22Rv1 (cell line): ENCODE measurements around the gene PARS2.

ENCODE experiments used
- H3K27ac ChIP-seq: fragments of 450-650 bp; 2 replicates; pipeline ENCODE4 v1.5.1; 2017
- CTCF ChIP-seq: fragments of 450-650 bp; IDR thresholded peaks from 2 replicates; pipeline ENCODE4 v1.5.1; 2017; ENCODE audit warnings: mild to moderate bottlenecking
- ZFX ChIP-seq: fragments of 450-650 bp; IDR thresholded peaks from 2 replicates; pipeline ENCODE4 v1.6.1; 2017; ENCODE audit warnings: antibody characterized with exemption, borderline replicate concordance

PARS2 gene

DNA sequence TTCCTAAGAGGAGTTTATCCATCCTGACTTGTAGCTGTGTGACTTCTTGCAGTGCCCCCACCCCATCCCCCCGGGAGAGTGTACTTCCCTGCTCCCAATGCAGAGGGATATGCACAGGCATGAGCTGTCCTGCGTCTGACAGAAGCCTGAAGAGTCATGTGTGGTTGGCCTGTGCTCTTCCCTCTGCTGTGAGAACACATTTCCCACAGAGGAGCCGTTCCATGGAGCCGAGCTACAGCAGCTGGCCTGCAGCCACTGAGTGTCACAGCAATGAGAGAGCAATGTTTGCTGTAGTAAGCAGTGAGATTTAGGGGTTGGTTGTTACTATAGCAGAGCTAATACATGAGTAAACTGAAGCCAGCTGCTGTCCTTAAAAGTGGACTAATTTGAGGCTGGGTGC, 22.0 kb downstream of the PARS2 start:
- no peak for TF ChIP-seq ZFX
- no peak for TF ChIP-seq CTCF
- H3K27ac ChIP-seq = no peak overlapping the region

DNA sequence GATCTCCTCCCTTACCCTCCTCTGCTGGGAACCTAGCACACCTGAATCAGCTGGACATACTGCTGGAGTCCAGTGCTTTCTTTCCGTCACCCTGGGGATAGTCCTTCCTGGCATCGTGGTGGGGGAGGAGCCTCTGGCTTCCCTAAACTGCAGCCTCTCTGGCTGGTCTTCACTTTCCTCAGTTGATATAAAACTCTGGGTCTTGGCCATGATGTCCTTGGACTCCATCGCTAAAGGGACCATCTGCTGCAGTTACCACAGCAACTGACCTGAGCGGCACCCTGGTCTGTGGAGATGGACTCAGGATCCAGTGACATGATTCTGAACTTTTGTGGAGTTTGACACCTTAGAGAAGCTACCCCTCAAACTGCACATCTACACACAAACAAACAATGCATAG, 22.8 kb downstream of the PARS2 start:
- no peak for TF ChIP-seq ZFX
- no peak for TF ChIP-seq CTCF
- no peak overlapping the region for H3K27ac ChIP-seq

DNA sequence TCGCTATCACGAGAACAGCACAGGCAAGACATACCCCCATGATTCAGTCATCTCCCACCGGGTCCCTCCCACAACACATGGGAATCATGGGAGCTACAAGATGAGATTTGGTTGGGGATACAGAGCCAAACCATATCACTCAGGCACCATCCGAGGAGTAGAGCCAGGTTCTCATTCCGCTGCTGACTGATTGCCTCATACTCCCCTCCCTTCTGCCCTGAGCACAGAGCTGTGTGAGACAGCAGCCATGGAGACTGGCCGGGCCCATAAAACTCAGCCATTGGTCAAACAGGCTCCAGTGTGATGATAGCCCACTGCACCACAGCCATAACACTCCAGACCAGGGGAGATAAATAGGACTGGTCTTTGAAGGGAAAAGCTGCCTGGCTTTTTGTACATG, 26.1 kb downstream of the PARS2 start:
- TF ChIP-seq CTCF (no peak), ZFX (no peak)
- no peak overlapping the region for H3K27ac ChIP-seq

GRCh38 chr1:54736685-54737084, 27.6 kb downstream of the PARS2 start:
- H3K27ac ChIP-seq = no peak overlapping the region
- no peak for TF ChIP-seq CTCF
- no peak for TF ChIP-seq ZFX

DNA sequence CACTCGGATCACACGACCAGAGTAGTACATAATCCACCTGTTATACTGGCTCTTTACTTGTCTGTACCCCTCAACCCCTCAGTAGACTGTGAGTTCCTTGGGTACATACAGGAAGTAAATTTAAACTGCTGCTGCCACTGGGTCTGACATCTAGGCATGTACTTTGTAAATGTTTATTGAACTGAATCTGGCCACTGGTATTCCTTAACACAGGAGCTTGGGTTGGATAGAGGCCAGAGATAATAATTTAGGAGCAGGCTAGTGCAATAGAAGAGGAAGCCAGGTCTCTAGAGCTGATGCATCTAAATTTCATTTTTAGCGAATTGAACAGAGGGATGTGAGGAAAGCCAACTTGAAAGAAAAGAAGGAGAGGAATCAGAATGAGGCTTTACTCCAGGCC, 36.3 kb downstream of the PARS2 start:
- H3K27ac ChIP-seq = no peak overlapping the region
- TF ChIP-seq ZFX (no peak), CTCF (no peak)

DNA sequence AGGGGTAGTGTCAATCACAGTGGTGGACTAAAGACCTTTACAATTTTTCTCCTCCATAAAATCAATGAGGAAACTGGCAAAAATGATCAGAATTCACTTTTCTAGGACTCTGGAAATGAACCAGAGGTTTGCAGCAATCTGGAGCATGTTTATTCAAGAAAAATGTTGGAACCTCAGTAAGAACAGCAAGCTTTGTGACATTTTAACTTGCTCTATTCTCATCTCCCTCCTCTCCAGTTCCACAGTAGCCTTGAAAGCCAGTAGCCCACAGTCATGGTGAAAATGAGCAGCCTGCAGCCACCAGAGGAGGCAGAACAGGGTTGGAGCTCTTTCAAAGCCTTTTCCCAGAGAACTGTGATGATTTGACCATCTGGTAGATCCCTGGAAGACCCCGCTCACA, 39.6 kb downstream of the PARS2 start:
- H3K27ac ChIP-seq = no peak overlapping the region
- TF ChIP-seq CTCF = no peak
- TF ChIP-seq ZFX = no peak

- H3K27ac ChIP-seq = no peak overlapping the region
Measured at GRCh38 chr1:54723985-54724384, 40.3 kb downstream of the PARS2 start.

More at GRCh38 chr1:54723985-54724384, 40.3 kb downstream of the PARS2 start:
- TF ChIP-seq ZFX (no peak), CTCF (no peak)
